22Rv1 (cell line): Measurements from ENCODE around the gene PARD3B.

Experiments
- CTCF ChIP-seq: fragments of 450-650 bp; IDR thresholded peaks from 2 replicates; pipeline ENCODE4 v1.5.1; 2017; ENCODE audit warnings: mild to moderate bottlenecking
- ZFX ChIP-seq: fragments of 450-650 bp; IDR thresholded peaks from 2 replicates; pipeline ENCODE4 v1.6.1; 2017; ENCODE audit warnings: antibody characterized with exemption, borderline replicate concordance

GRCh38 chr2:205655779-205656456, 1110.6 kb downstream of the PARD3B start:
- TF ChIP-seq CTCF (no peak), ZFX (no peak)
